ENCODE results near the gene CIPC. TPM values are rescaled to one million over a fixed set of nuclear protein-coding genes. Genes with fewer than 3 reads are reported as not detected.

CIPC gene
- total RNA-seq, 1 experiment from 2014 or later, result 26.6 TPM

GRCh38 chr14:77111021-77111420 lies 13.0 kb downstream of the CIPC start:
- intact Hi-C loops (cut with micrococcal nuclease), result no loop called here
- no peak overlapping the region for H2AFZ ChIP-seq (ENCODE audit: low read length)
- no peaks in the 10 kb centered on the region for H3K4me1 ChIP-seq (ENCODE audit: insufficient read depth, low read length)
- no peaks in the 10 kb centered on the region for H3K9me2 ChIP-seq (replicated peaks; ENCODE audit: low read length)
- no peak for TF ChIP-seq EZH2phosphoT487 (IDR thresholded peaks at IDR 0.05; ENCODE audit: borderline replicate concordance, low read length)
- no peak for TF ChIP-seq CTCF (conservative IDR thresholded peaks at IDR 0.05; ENCODE audit: low read depth, low read length)
- no peak for TF ChIP-seq EZH2 (IDR thresholded peaks at IDR 0.05; ENCODE audit: low read length, unreplicated experiment)
- no peak overlapping the region for H3K9ac ChIP-seq (ENCODE audit: low read length)
- H3K4me2 ChIP-seq (ENCODE audit: low read length), result no peak overlapping the region
- no peak overlapping the region for H3K4me3 ChIP-seq (ENCODE audit: low read length)
- no peaks in the 10 kb centered on the region for H3F3A ChIP-seq (ENCODE audit: low read length, unreplicated experiment)
- ATAC-seq (no peak), DNase-seq (no peak)
- H3K27me3 ChIP-seq (ENCODE audit: low read length), result no peaks in the 10 kb centered on the region
- no peaks in the 10 kb centered on the region for H3K9me3 ChIP-seq (ENCODE audit: low read length)
- H4K20me1 ChIP-seq (ENCODE audit: low read length), result no peaks in the 10 kb centered on the region
- ChIA-PET CTCF (no interaction called here), POLR2A (ENCODE audit: unreplicated experiment) (no interaction called here)
- H3K36me3 ChIP-seq (ENCODE audit: low read depth, low read length), result peaks cover 63% of the 10 kb centered on the region
- H3K79me2 ChIP-seq (ENCODE audit: low read length), result no peaks in the 10 kb centered on the region
- no peak overlapping the region for H3K27ac ChIP-seq (ENCODE audit: low read length)
- no TSS peak for BruUV-seq (replicated peaks)

- no peak for TF ChIP-seq EZH2phosphoT487 (IDR thresholded peaks at IDR 0.05; ENCODE audit: borderline replicate concordance, low read length)
- no peak for TF ChIP-seq EZH2 (IDR thresholded peaks at IDR 0.05; ENCODE audit: low read length, unreplicated experiment)
- no peak for TF ChIP-seq CTCF (conservative IDR thresholded peaks at IDR 0.05; ENCODE audit: low read depth, low read length)
- H4K20me1 ChIP-seq (ENCODE audit: low read length), result no peaks in the 10 kb centered on the region
- H3K9ac ChIP-seq (ENCODE audit: low read length), result no peak overlapping the region
- no peak overlapping the region for H3K4me3 ChIP-seq (ENCODE audit: low read length)
- no peaks in the 10 kb centered on the region for H3K9me3 ChIP-seq (ENCODE audit: low read length)
- H3F3A ChIP-seq (ENCODE audit: low read length, unreplicated experiment), result no peaks in the 10 kb centered on the region
- DNase-seq (no peak), ATAC-seq (no peak)
- no peaks in the 10 kb centered on the region for H3K79me2 ChIP-seq (ENCODE audit: low read length)
- BruUV-seq (replicated peaks), result no TSS peak
- CTCF ChIA-PET, result no interaction called here
- no peaks in the 10 kb centered on the region for H3K9me2 ChIP-seq (replicated peaks; ENCODE audit: low read length)
- no peak overlapping the region for H3K27ac ChIP-seq (ENCODE audit: low read length)
- POLR2A ChIA-PET (ENCODE audit: unreplicated experiment), result no interaction called here
- H3K4me2 ChIP-seq (ENCODE audit: low read length), result no peak overlapping the region
- no peaks in the 10 kb centered on the region for H3K27me3 ChIP-seq (ENCODE audit: low read length)
- H3K36me3 ChIP-seq (ENCODE audit: low read depth, low read length), result peaks cover 44% of the 10 kb centered on the region; the same call in 1 of the 2 replicates
- intact Hi-C loops (cut with micrococcal nuclease), result no loop called here
- H3K4me1 ChIP-seq (ENCODE audit: insufficient read depth, low read length), result no peaks in the 10 kb centered on the region
- no peak overlapping the region for H2AFZ ChIP-seq (ENCODE audit: low read length)
These were observed 15.6 kb downstream of the CIPC start for GRCh38 chr14:77113644-77114043.

GRCh38 chr14:77114609-77115008 lies 16.6 kb downstream of the CIPC start:
- Histone ChIP-seq H3K9ac (ENCODE audit: low read length) (no peak overlapping the region), H3K9me3 (ENCODE audit: low read length) (no peaks in the 10 kb centered on the region), H3K4me1 (ENCODE audit: insufficient read depth, low read length) (no peaks in the 10 kb centered on the region), H3K27ac (ENCODE audit: low read length) (no peak overlapping the region), H4K20me1 (ENCODE audit: low read length) (no peaks in the 10 kb centered on the region), H2AFZ (ENCODE audit: low read length) (no peak overlapping the region), H3K36me3 (ENCODE audit: low read depth, low read length) (peaks cover 36% of the 10 kb centered on the region; the same call in 1 of the 2 replicates), H3K4me2 (ENCODE audit: low read length) (no peak overlapping the region), H3K27me3 (ENCODE audit: low read length) (no peaks in the 10 kb centered on the region), H3F3A (ENCODE audit: low read length, unreplicated experiment) (no peaks in the 10 kb centered on the region), H3K4me3 (ENCODE audit: low read length) (no peak overlapping the region), H3K9me2 (replicated peaks; ENCODE audit: low read length) (no peaks in the 10 kb centered on the region), H3K79me2 (ENCODE audit: low read length) (no peaks in the 10 kb centered on the region)
- intact Hi-C loops (cut with micrococcal nuclease), result no loop called here
- DNase-seq (no peak), ATAC-seq (no peak)
- POLR2A ChIA-PET (ENCODE audit: unreplicated experiment), result no interaction called here
- BruUV-seq (replicated peaks), result no TSS peak
- TF ChIP-seq EZH2phosphoT487 (IDR thresholded peaks at IDR 0.05; ENCODE audit: borderline replicate concordance, low read length) (no peak), EZH2 (IDR thresholded peaks at IDR 0.05; ENCODE audit: low read length, unreplicated experiment) (no peak), CTCF (conservative IDR thresholded peaks at IDR 0.05; ENCODE audit: low read depth, low read length) (no peak)
- CTCF ChIA-PET, result no interaction called here
